GM21447 (cell line): ENCODE measurements around the gene CA12.

Source experiments
- ATAC-seq: cut with Tn5 transposase; IDR thresholded peaks from one replicate; pipeline ENCODE4 v1.9.1; 2021; ENCODE audit not compliant: unreplicated experiment

Gene CA12

GRCh38 chr15:63379492-63380150 lies 2.0 kb downstream of the CA12 start:
- no peak for ATAC-seq

GRCh38 chr15:63378946-63379345 lies 2.7 kb downstream of the CA12 start:
- no peak for ATAC-seq

- ATAC-seq, result no peak
Observed at GRCh38 chr15:63374686-63375520, 6.7 kb downstream of the CA12 start.

GRCh38 chr15:63373866-63374548 lies 7.6 kb downstream of the CA12 start:
- ATAC-seq, result no peak

- no peak for ATAC-seq
Observed at GRCh38 chr15:63373330-63373729, 8.3 kb downstream of the CA12 start.

GRCh38 chr15:63372753-63373152 lies 8.9 kb downstream of the CA12 start:
- no peak for ATAC-seq

- no peak for ATAC-seq
Observed at GRCh38 chr15:63372018-63372705, 9.5 kb downstream of the CA12 start.

GRCh38 chr15:63371297-63371918 lies 10.2 kb downstream of the CA12 start:
- no peak for ATAC-seq

GRCh38 chr15:63370764-63371163 lies 10.9 kb downstream of the CA12 start:
- ATAC-seq, result no peak

- ATAC-seq, result no peak
Observed at GRCh38 chr15:63369781-63370180, 11.9 kb downstream of the CA12 start.

GRCh38 chr15:63369296-63369695 lies 12.3 kb downstream of the CA12 start:
- no peak for ATAC-seq

- ATAC-seq, result no peak
Observed at GRCh38 chr15:63368503-63368902, 13.1 kb downstream of the CA12 start.

- ATAC-seq, result no peak
Observed at GRCh38 chr15:63367900-63368299, 13.7 kb downstream of the CA12 start.

GRCh38 chr15:63367390-63367789 lies 14.3 kb downstream of the CA12 start:
- no peak for ATAC-seq

- no peak for ATAC-seq
Observed at GRCh38 chr15:63366451-63366850, 15.2 kb downstream of the CA12 start.

GRCh38 chr15:63365273-63365680 lies 16.4 kb downstream of the CA12 start:
- ATAC-seq, result no peak

GRCh38 chr15:63364399-63365272 lies 17.0 kb downstream of the CA12 start:
- no peak for ATAC-seq

- ATAC-seq, result no peak
Observed at GRCh38 chr15:63363292-63363691, 18.4 kb downstream of the CA12 start.

GRCh38 chr15:63362885-63363284 lies 18.8 kb downstream of the CA12 start:
- ATAC-seq, result no peak

- ATAC-seq, result no peak
Observed at GRCh38 chr15:63362196-63362595, 19.4 kb downstream of the CA12 start.
